Right renal cortex interstitium (tissue), 3 donors: ENCODE results near the gene RBL1. TPM values are rescaled to one million over a fixed set of nuclear protein-coding genes. Genes with fewer than 3 reads are reported as not detected.

ENCODE experiments used
- DNase-seq, 3 donors: peaks; one replicate each; pipeline ENCODE4 v3.0.0-alpha.2; 2013; ENCODE audit warnings: low read depth in 3 of 3, low spot score in 2 of 3
- polyA plus RNA-seq, 3 donors: library from polyadenylated mRNA; unstranded; fragments of 120-200 nt; gene quantifications; one replicate each; pipeline ENCODE4 v1.2.1, GENCODE V29; 2013; ENCODE audit not compliant: insufficient read length in 3 of 3

Gene RBL1
- polyA plus RNA-seq, 3 donors, result 10.3 to 14.0 (median 12.4) TPM

DNA sequence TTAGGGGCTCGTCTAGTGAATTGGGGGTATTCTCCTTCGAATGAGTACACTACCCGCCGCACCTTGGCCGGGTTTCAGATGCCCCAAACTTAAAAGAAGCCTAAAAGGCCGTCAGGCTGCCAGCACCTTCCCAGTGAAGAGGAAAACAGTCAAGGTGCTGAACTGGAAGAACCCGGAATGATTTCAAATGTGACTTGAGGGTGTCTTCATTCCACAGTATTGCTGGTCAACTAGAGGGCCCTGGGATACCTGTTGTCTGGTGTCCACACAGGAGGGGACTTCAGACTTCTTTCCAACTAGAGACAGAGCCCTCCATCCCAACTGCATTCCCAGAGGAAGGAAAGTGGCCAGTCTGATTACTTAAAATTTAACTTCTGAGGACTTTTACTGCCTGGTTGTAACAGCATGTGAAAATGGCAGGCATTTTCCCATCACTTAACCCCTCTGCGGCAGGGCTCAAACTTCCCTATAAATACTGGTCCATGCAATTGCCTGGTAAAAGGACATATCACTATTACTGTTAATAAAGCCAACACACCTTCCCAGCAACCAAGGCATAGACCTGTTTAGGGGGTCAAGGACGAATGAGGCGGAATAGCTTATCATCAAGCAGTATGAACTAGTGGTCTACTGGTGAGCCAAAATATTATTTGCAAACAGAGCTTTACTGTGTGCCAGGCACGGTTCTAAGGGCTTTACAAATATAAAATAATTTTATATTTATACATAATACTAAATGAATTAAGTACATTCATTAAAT, 143.6 kb downstream of the RBL1 start:
- no peak for DNase-seq

DNA sequence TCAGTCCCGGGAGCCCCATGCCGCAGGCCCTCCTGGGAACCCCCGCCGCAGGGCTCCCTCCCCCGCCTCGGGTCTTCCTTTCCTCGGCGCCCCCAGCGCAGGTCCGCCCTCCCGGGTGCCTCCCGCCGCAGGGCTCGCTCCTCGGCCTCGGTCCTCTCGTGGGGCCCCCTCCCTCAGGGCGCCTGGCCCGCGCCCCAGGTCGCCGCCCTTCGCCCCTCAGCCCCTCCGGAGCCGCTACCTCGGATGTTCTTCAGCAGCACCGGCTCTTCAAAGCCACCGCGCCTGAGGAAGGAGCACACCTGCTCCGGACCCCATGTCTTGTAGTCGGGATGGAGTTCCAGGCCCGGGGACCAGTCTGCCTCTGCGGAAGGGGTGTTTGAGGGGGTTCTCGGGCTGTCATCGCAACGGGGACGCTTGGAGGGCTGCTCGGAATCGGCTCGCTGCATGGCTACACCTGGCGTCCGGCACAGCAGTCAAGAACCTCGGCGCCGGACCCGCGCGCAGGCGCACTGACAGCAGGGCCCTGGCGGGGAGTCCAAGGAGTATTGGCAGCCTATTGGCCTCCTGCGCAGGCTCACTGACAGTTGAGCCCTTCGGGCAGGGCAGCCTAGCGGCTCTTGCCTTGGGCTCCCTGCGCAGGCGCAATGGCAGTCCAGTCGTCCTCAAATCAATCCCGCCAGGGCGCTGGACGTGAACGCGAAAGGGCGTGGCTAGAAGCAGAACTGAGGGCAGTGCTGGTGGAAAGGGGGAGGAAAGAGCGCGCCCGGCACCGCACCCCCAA, 144.4 kb downstream of the RBL1 start, which contains the start of gene SAMHD1:
TSS of gene SAMHD1 (minus strand) at position 511 of the 781 bp plus-strand sequence. CDS start at position 446, 65 bp downstream.
- DNase-seq, result peak; percentile 80 to 89 (median 85)

DNA sequence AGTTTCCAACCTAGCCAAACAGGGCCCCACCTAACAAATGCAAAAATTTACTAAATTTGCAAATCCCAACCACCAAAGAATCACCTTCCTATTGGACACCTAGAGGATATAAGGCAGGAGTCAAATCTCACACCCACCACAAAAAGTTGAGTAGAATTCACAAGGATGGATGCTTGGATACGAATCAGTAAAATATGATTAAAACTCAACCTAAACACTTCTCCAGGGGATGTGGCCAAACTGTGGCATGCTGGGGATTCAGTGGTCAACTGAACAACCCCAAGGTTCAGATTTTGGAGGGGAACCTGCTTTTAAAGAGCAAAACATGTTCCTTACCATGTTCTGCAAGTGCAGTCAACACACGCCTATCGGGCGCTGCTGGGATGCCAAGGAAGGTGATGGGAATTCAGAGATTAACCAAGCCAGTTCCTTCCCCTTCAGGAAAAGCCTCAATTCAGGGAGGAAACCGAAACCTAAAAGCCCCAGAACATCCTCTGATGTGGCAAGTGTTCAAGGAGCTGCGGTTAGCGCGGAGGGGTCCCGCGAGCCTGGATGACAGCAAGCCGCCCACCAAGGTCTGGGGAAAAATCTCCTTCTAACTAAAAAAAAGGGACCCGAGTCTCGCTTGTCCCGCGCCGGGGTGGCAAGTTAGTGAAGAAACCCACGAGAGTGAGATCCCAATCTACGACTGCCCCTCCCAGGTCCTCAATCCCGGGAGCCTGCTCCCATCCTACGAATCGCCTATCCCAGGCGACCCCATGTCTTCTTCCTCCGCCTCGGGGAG, 145.2 kb downstream of the RBL1 start:
- DNase-seq, result no peak

Other genes starting within 250 kb of the RBL1 start
- gene TLDC2, start 219.9 kb downstream of the RBL1 start, polyA plus RNA-seq, result 1 to 10 TPM; 1.8 to 4.8 (median 3.2) TPM
- 10 to 100 TPM; 24.7 to 29.8 (median 26.7) TPM for gene SAMHD1, start 144.3 kb downstream of the RBL1 start, polyA plus RNA-seq
- 100 to 1,000 TPM; 322 to 332 (median 332) TPM for gene RPN2, start 83.3 kb upstream of the RBL1 start, polyA plus RNA-seq
- gene MROH8, start 83.6 kb upstream of the RBL1 start, polyA plus RNA-seq, result 1 to 10 TPM; 6.9 to 7.9 (median 6.9) TPM
- not detected for gene GHRH, start 165.8 kb upstream of the RBL1 start, polyA plus RNA-seq
- gene MANBAL, start 193.7 kb upstream of the RBL1 start, polyA plus RNA-seq, result 10 to 100 TPM; 66.5 to 87.8 (median 75.0) TPM